Uterine smooth muscle cell (primary cell): ENCODE measurements around the gene MGAT4D. TPM values are rescaled to one million over a fixed set of nuclear protein-coding genes. Genes with fewer than 3 reads are reported as not detected.

Experiments used
- total RNA-seq: library from RNA; depleted of rRNA; stranded (reverse); fragments of >200 nt; gene quantifications from 2 replicates; pipeline ENCODE4 v1.2.3, GENCODE V29; 2014

MGAT4D gene
- not detected in 2 replicates for total RNA-seq

GRCh38 chr4:140497747-140498636 lies at the start of gene MGAT4D:
Gene MGAT4D, minus strand, starts transcription at chr4:140498293. Its CDS starts 71 bp downstream, at chr4:140498222.

GRCh38 chr4:140523857-140524742 lies 26.0 kb upstream of the MGAT4D start, which contains the start of gene ELMOD2:
Gene ELMOD2, plus strand, starts transcription at chr4:140524168. Its CDS starts 1,261 bp downstream, at chr4:140525429.

GRCh38 chr4:140427106-140427918 lies 70.8 kb downstream of the MGAT4D start, which contains the start of gene CLGN:
Gene CLGN, minus strand, starts transcription at chr4:140427648. Its CDS starts 14,570 bp downstream, at chr4:140413078.

Other genes starting within 250 kb of the MGAT4D start
- gene SCOC, start 124.6 kb downstream of the MGAT4D start, total RNA-seq = 66.4 and 67.1 TPM in 2 replicates
- gene CLGN, start 70.6 kb downstream of the MGAT4D start, total RNA-seq = 29.0 and 37.6 TPM in 2 replicates
- 43.2 and 47.0 TPM in 2 replicates for gene ELMOD2, start 25.9 kb upstream of the MGAT4D start, total RNA-seq
- gene UCP1, start 70.7 kb upstream of the MGAT4D start, total RNA-seq = not detected in 2 replicates